Measurements from ENCODE around the gene ULBP2. TPM values are rescaled to one million over a fixed set of nuclear protein-coding genes. Genes with fewer than 3 reads are reported as not detected.
A peak's percentile ranks its signal among the peaks of the same experiment; 100 is the strongest.

The ULBP2 gene
- total and polyA plus RNA-seq, 12 donors = 0.16 to 1.8 (median 0.49) TPM; not detected in 2

DNA sequence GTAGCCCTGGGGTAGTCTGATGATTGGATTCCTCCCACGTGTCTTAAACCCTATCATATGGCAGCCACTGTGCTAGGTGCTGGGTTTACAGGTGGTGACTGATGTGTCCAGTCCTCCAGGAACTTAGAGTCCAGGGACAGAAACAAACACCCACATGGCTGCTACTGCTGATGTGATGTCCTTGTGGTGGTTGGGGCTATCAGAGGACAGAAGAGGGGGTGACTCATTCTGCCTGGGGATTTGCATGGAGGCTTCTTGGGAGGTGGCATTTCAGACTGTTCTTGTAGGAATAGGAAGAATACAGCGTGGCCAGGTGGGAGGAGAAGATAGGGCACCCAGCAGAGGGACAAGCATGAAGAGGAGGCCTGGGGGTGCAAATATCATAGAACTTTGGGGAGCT is 28.7 kb upstream of the ULBP2 start:
- Histone ChIP-seq H3K4me1 (replicated peaks in 1 of 2) (no peaks in the 10 kb centered on the region), H3K27ac (no peak overlapping the region), H3K36me3 (replicated peaks in 1 of 2) (no peaks in the 10 kb centered on the region), H3K27me3 (no peaks in the 10 kb centered on the region), H3K4me3 (no peak overlapping the region), H3K9me3 (replicated peaks in 1 of 3) (no peaks in the 10 kb centered on the region)
- 54 to 69% (median 63%) methylated on average over 2 of the region's 2 CpGs for WGBS, 4 donors
- TF ChIP-seq, protein P1, sequence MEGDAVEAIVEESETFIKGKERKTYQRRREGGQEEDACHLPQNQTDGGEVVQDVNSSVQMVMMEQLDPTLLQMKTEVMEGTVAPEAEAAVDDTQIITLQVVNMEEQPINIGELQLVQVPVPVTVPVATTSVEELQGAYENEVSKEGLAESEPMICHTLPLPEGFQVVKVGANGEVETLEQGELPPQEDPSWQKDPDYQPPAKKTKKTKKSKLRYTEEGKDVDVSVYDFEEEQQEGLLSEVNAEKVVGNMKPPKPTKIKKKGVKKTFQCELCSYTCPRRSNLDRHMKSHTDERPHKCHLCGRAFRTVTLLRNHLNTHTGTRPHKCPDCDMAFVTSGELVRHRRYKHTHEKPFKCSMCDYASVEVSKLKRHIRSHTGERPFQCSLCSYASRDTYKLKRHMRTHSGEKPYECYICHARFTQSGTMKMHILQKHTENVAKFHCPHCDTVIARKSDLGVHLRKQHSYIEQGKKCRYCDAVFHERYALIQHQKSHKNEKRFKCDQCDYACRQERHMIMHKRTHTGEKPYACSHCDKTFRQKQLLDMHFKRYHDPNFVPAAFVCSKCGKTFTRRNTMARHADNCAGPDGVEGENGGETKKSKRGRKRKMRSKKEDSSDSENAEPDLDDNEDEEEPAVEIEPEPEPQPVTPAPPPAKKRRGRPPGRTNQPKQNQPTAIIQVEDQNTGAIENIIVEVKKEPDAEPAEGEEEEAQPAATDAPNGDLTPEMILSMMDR (IDR thresholded peaks at IDR 0.05) = no peak
- no peak for TF ChIP-seq POLR2A (IDR thresholded peaks at IDR 0.05)
- peak in 5 of 7 donors; percentile 40 to 56 (median 49) for DNase-seq
- intact Hi-C loops (cut with DNase I) = no loop called here

DNA sequence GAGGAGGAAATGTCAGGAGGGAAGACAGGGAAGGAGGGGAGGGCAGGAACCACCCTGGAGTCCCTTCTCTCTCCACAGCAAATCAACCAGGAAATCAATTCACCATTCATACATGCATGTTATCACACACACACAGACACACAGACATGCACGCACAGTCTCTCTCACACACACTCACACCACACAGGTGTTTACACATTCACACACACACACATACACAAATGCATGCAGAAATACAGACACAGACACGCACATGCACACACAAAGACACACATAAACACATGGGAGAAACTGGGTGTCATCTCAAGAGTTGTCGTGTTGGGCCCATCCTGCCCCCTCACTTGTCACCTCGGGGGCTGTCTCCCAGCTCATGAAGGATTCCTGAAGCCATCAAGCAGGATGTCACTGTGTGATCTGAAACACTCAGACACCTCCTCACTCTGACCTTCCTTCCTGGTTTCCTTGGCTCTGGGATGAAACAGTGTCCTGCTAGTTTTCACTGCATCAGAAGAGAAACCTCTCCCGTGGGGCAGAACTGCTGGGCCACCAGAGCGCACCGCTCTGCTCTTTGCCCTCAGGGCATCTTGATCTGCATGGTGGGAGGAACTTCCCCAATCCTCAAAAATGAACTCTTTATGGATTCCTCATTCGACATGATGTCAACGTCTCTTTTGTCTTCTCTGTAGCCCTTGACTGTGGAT is 28.1 kb upstream of the ULBP2 start:
- H3K27me3 ChIP-seq = no peaks in the 10 kb centered on the region
- no peak overlapping the region for H3K27ac ChIP-seq
- DNase-seq = peak in 1 of 7 donors; percentile 42
- WGBS, 4 donors = 72 to 80% (median 75%) methylated on average over 9 of the region's 9 CpGs
- H3K4me3 ChIP-seq = no peak overlapping the region
- TF ChIP-seq, protein P1 (IDR thresholded peaks at IDR 0.05) = no peak
- no peak for TF ChIP-seq POLR2A (IDR thresholded peaks at IDR 0.05)
- intact Hi-C loops (cut with DNase I) = no loop called here
- H3K4me1 ChIP-seq (replicated peaks in 1 of 2) = no peaks in the 10 kb centered on the region
- H3K36me3 ChIP-seq (replicated peaks in 1 of 2) = no peaks in the 10 kb centered on the region
- no peaks in the 10 kb centered on the region for H3K9me3 ChIP-seq (replicated peaks in 1 of 3)

DNA sequence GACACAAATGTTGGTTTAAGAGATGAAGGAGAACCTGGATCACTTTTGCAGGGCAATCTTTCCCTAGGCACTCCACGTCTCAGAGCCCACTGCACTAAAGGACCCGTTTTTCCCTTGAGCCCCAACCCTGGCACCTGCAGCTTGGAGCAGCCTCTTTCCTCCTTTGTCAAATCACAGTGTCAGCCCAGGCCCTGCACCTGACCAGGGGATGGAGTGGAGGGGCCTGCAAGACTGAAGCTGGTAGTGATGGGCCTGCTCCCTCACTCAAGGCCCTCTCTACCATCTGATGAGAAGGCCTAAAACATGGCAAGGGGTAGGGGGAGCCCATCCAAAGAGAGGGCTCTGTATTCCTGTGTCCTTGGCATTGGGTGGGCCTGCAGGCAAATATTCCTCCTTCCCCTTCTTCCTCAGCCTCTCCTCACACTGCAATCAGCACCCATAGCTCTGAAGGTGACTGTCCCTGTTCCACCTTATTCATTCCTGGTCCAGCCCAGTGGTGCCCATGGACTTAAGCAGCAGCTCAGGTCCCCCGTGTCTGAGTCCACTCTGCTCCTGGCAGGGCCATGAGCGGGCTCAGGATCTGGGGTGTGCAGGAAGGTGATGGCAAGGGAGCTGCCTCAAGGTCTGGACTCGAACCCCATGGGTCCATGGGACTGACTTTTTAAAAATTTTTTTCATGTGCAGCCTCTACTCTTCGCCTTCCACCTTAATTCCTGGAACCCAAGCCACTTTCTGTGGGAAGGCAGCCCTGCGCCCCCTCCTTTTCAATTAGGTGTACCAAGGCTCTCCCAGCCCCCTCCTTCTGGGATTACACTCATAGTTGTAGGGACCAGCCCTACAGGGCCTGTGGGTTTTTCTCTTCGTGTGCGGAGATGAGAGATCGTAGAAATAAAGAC is 25.6 kb upstream of the ULBP2 start:
- Histone ChIP-seq H3K9me3 (replicated peaks in 1 of 3) (no peaks in the 10 kb centered on the region), H3K4me3 (no peak overlapping the region), H3K4me1 (replicated peaks in 1 of 2) (no peaks in the 10 kb centered on the region), H3K27me3 (no peaks in the 10 kb centered on the region), H3K36me3 (replicated peaks in 1 of 2) (no peaks in the 10 kb centered on the region), H3K27ac (no peak overlapping the region)
- TF ChIP-seq, protein P1 (IDR thresholded peaks at IDR 0.05) = no peak
- TF ChIP-seq POLR2A (IDR thresholded peaks at IDR 0.05) = no peak
- 90 to 94% (median 92%) methylated on average over 10 of the region's 10 CpGs for WGBS, 4 donors
- peak in 1 of 7 donors; percentile 35 for DNase-seq
- intact Hi-C loops (cut with DNase I) = no loop called here

DNA sequence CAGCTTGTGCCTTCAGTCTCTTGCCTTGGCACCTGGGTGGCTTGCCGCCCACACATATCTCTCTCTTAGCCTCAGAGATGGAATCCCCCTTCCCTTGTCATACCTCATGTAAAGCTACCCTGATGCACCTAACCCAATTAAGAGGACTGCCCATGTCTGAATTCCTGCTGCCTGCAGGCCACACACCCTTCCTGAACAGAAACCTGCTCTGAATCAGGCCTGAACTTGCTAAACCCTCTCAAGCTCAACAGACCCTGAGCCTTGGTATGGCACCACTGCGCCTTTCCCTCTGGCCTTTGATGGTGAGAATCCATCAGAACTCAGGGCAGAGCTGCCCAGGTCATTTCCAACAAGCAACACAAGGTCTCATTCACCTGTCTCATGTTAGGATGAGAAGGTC is 24.1 kb upstream of the ULBP2 start:
- no peak for TF ChIP-seq POLR2A (IDR thresholded peaks at IDR 0.05)
- TF ChIP-seq, protein P1 (IDR thresholded peaks at IDR 0.05) = no peak
- WGBS, 4 donors = 91 to 100% (median 95%) methylated on average over 2 of the region's 2 CpGs
- no peak overlapping the region for H3K27ac ChIP-seq
- H3K36me3 ChIP-seq (replicated peaks in 1 of 2) = no peaks in the 10 kb centered on the region
- H3K27me3 ChIP-seq = no peaks in the 10 kb centered on the region
- intact Hi-C loops (cut with DNase I) = no loop called here
- peak in 1 of 7 donors; percentile 14 for DNase-seq
- H3K4me1 ChIP-seq (replicated peaks in 1 of 2) = peaks cover 0 to 5% of the 10 kb centered on the region in 2 donors
- no peak overlapping the region for H3K4me3 ChIP-seq
- no peaks in the 10 kb centered on the region for H3K9me3 ChIP-seq (replicated peaks in 1 of 3)
